Measurements from ENCODE around the gene HK1.

GRCh38 chr10:69413221-69413865, 135.0 kb downstream of the HK1 start:
- TF ChIP-seq, protein P1, sequence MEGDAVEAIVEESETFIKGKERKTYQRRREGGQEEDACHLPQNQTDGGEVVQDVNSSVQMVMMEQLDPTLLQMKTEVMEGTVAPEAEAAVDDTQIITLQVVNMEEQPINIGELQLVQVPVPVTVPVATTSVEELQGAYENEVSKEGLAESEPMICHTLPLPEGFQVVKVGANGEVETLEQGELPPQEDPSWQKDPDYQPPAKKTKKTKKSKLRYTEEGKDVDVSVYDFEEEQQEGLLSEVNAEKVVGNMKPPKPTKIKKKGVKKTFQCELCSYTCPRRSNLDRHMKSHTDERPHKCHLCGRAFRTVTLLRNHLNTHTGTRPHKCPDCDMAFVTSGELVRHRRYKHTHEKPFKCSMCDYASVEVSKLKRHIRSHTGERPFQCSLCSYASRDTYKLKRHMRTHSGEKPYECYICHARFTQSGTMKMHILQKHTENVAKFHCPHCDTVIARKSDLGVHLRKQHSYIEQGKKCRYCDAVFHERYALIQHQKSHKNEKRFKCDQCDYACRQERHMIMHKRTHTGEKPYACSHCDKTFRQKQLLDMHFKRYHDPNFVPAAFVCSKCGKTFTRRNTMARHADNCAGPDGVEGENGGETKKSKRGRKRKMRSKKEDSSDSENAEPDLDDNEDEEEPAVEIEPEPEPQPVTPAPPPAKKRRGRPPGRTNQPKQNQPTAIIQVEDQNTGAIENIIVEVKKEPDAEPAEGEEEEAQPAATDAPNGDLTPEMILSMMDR (conservative IDR thresholded peaks at IDR 0.05 in 1 of 2, IDR thresholded peaks at IDR 0.05 in 1 of 2; ENCODE audit: extremely low read depth in 1 of 2, insufficient read depth in 1 of 2, low read depth in 1 of 2, low read length in 2 of 2) = peak; percentile 46 to 65
- TF ChIP-seq EZH2 (IDR thresholded peaks at IDR 0.05; ENCODE audit: borderline replicate concordance, low read length) = no peak
